Heart right ventricle (tissue), 16 donors: ENCODE measurements around the gene BTK. TPM values are rescaled to one million over a fixed set of nuclear protein-coding genes. Genes with fewer than 3 reads are reported as not detected.

Experiments
- ATAC-seq, 8 donors: fragments of 200-7000 bp; cut with Tn5 transposase; one replicate each; pipeline ENCODE4 v1.9.1; 2020; ENCODE audit warnings: mild to moderate bottlenecking in 8 of 8, moderate library complexity in 8 of 8, moderate number of reproducible peaks in 1 of 8
- DNase-seq, 2 donors: peaks; one replicate each; pipeline ENCODE4 v3.0.0-alpha.2; 2020
- H3K27ac ChIP-seq, 10 donors: fragments of 200-600 bp; sonication (generic) in 2 of 10; one replicate each; pipeline versions ENCODE4 v1.5.0 to v1.8.0; 2020 to 2022; ENCODE audit warnings: mild to moderate bottlenecking in 3 of 10
- H3K27me3 ChIP-seq, 7 donors: fragments of 200-600 bp; one replicate each; pipeline ENCODE4 v1.8.0; 2021 to 2022; ENCODE audit warnings: mild to moderate bottlenecking in 2 of 7
- H3K36me3 ChIP-seq, 9 donors: fragments of 200-600 bp; sonication (generic) in 1 of 9; one replicate each; pipeline versions ENCODE4 v1.5.0 to v1.8.0; 2020 to 2022; ENCODE audit warnings: mild to moderate bottlenecking in 2 of 9
- H3K4me1 ChIP-seq, 9 donors: fragments of 200-600 bp; sonication (generic) in 1 of 9; one replicate each; pipeline versions ENCODE4 v1.5.0 to v1.8.0; 2020 to 2022; ENCODE audit warnings: mild to moderate bottlenecking in 4 of 9
- H3K4me3 ChIP-seq, 10 donors: fragments of 200-600 bp; sonication (generic) in 2 of 10; one replicate each; pipeline versions ENCODE4 v1.5.0 to v1.8.0; 2020 to 2022; ENCODE audit warnings: mild to moderate bottlenecking in 7 of 10, moderate library complexity in 2 of 10
- H3K9me3 ChIP-seq, 11 donors: fragments of 200-600 bp in 10 of 11; sonication (generic) in 2 of 11; one replicate each; pipeline versions ENCODE4 v1.5.0 to v1.8.0; 2013 to 2022; ENCODE audit warnings: mild to moderate bottlenecking in 2 of 11, control low read depth in 1 of 11, moderate library complexity in 1 of 11
- WGBS, 2 donors: extraction: QIAGEN DNeasy Blood & Tissue Kit; methylation state at CpG; one replicate each; pipeline ENCODE4 v1.1.7; 2013; ENCODE audit warnings: inconsistent platforms in 1 of 2; 5-methylcytosine and 5-hydroxymethylcytosine counted together
- intact Hi-C, 10 donors: fragments of 100-400 bp; cut with DNase I; formaldehyde crosslinking; loops; one replicate each; pipeline versions ENCODE4 v1.11.1 to v1.14.2; 2022
- polyA plus RNA-seq, 2 donors: library from polyadenylated mRNA; stranded (reverse); fragments of 200-250 nt; gene quantifications; one replicate each; pipeline ENCODE4 v1.2.3, GENCODE V29; 2013
- total RNA-seq, 10 donors: library from RNA; stranded (reverse); fragmentation: NEBNext Ultra II Directional in 3 of 10; extraction: Animal tissue kit (Norgen Biotek cat#: 25700) in 3 of 10; gene quantifications; one replicate each; pipeline versions ENCODE4 v1.2.1 to v1.2.4, GENCODE V29; 2021 to 2023
- TF ChIP-seq, protein P1 (sequence below), 9 donors: fragments of 200-600 bp; sonication (generic) in 2 of 9; IDR thresholded peaks; one replicate each; pipeline versions ENCODE4 v1.5.0 to v1.8.0; 2021 to 2022; ENCODE audit warnings: antibody characterized with exemption in 9 of 9, mild to moderate bottlenecking in 5 of 9, moderate library complexity in 1 of 9
- donor health status: Arrhythmogenic right ventricular cardiomyopathy.
- donor health status: ischemic (EF 13 %, LVEDD 7.1; RV severe dilation, severe dysfunction).
- donor health status: healthy with polysubstance abuse.
- donor health status: DM: no; HTN: yes; CAD: no.
- donor health status: DM: no; HTN: no; CAD: no.
- donor health status: ischemic (EF 25% LVEDD 6.9; RV normal size, moderate dysfunction).
- donor health status: ischemic (EF 25% LVEDD 5.7; RV mildly dilated, moderate dysfunction).
- donor health status: healthy.
- donor health status: DM: yes; HTN: yes; CAD: no.
- donor health status: Ischemic cardiomyopathy.
- donor health status: ischemic (EF 35%, LVEDD 5.7; RV mildly dilated, moderate dysfunction).
- donor health status: nonischemic (EF 11% LVEDD 7.7; RV severe dilation, severe dysfunction).
- donor health status: DM: yes; HTN: yes; CAD: no.
- donor health status: PGD.
- donor health status: ischemic (EF 29% LVEDD 5.4; RV normal size, mild dysfunction).
- donor health status: nonischemic (EF 23%, LVEDD 6.1; RV moderate dilation, normal function).

The BTK gene
- total and polyA plus RNA-seq, 12 donors, result 0.47 to 7.0 (median 1.5) TPM

GRCh38 chrX:101398694-101399093 is 12.7 kb upstream of the BTK start:
- no peak overlapping the region for H3K4me3 ChIP-seq
- WGBS, 2 donors, result 95 to 96% methylated on average over 4 of the region's 4 CpGs
- H3K27me3 ChIP-seq, result peaks cover 0 to 13% (median 0%) of the 10 kb centered on the region in 7 donors
- H3K4me1 ChIP-seq, result no peaks in the 10 kb centered on the region
- peaks cover 0 to 79% (median 0%) of the 10 kb centered on the region in 9 donors for H3K36me3 ChIP-seq
- no peak overlapping the region for H3K27ac ChIP-seq
- intact Hi-C loops, result no loop called here
- no peaks in the 10 kb centered on the region for H3K9me3 ChIP-seq
- DNase-seq (no peak), ATAC-seq (no peak)
- TF ChIP-seq, protein P1, sequence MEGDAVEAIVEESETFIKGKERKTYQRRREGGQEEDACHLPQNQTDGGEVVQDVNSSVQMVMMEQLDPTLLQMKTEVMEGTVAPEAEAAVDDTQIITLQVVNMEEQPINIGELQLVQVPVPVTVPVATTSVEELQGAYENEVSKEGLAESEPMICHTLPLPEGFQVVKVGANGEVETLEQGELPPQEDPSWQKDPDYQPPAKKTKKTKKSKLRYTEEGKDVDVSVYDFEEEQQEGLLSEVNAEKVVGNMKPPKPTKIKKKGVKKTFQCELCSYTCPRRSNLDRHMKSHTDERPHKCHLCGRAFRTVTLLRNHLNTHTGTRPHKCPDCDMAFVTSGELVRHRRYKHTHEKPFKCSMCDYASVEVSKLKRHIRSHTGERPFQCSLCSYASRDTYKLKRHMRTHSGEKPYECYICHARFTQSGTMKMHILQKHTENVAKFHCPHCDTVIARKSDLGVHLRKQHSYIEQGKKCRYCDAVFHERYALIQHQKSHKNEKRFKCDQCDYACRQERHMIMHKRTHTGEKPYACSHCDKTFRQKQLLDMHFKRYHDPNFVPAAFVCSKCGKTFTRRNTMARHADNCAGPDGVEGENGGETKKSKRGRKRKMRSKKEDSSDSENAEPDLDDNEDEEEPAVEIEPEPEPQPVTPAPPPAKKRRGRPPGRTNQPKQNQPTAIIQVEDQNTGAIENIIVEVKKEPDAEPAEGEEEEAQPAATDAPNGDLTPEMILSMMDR (IDR thresholded peaks at IDR 0.05), result no peak

- no peak for DNase-seq
- peaks cover 0 to 4% (median 0%) of the 10 kb centered on the region in 9 donors for H3K4me1 ChIP-seq
- H3K27me3 ChIP-seq, result peaks cover 0 to 13% (median 0%) of the 10 kb centered on the region in 7 donors
- H3K36me3 ChIP-seq, result peaks cover 0 to 80% (median 0%) of the 10 kb centered on the region in 9 donors
- H3K9me3 ChIP-seq, result no peaks in the 10 kb centered on the region
- TF ChIP-seq, protein P1 (IDR thresholded peaks at IDR 0.05), result no peak
- ATAC-seq, result no peak
- intact Hi-C loops, result no loop called here
- H3K4me3 ChIP-seq, result no peak overlapping the region
- no peak overlapping the region for H3K27ac ChIP-seq
- 21 to 25% methylated on average over 4 of the region's 4 CpGs for WGBS, 2 donors
These were observed 11.8 kb upstream of the BTK start for GRCh38 chrX:101397779-101398178.

DNA sequence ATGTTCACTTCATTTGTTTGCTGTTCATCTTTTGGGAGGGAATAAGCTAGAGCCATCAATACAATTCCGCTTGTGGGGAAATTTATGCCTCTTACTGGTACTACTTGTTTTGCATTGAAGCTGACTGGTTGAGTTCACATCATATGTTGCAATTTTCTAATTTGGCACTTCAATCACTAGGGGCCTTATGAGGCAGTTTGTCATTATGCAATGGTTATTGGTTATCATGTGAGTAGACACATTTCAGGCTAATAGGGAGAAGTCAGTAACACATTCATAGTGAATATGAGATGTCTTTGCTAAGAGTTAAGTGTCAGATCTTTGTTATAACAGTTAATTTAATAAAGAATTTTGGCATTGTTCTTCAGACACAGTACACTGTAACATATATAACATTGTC is 9.8 kb upstream of the BTK start:
- intact Hi-C loops, result no loop called here
- H3K4me1 ChIP-seq, result peaks cover 0 to 17% (median 7%) of the 10 kb centered on the region in 9 donors
- peaks cover 0 to 70% (median 0%) of the 10 kb centered on the region in 9 donors for H3K36me3 ChIP-seq
- WGBS, 2 donors, result 91 to 100% methylated on average over 1 of the region's 1 CpG
- H3K27me3 ChIP-seq, result peaks cover 0 to 13% (median 0%) of the 10 kb centered on the region in 7 donors
- TF ChIP-seq, protein P1 (IDR thresholded peaks at IDR 0.05), result no peak
- no peak for DNase-seq
- no peak overlapping the region for H3K4me3 ChIP-seq
- ATAC-seq, result no peak
- H3K27ac ChIP-seq, result no peak overlapping the region
- H3K9me3 ChIP-seq, result no peaks in the 10 kb centered on the region

DNA sequence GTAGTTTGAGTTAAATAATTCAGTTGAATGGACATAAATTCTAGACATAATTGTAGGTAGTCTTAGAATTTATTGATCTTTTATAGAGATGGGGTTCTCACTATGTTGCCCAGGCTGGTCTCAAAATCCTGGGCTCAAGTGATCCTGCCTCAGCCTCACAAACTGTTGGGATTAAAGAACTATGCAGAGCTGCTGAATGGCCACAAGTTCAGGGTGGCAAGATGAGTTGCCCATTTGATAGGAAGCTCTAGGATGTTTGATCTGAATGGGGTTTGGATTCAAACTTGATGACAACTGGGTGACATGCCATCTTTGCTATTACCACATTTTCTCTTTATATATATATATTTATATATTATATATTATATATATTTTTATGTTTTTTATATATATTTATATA is 8.4 kb upstream of the BTK start:
- intact Hi-C loops, result no loop called here
- no peaks in the 10 kb centered on the region for H3K9me3 ChIP-seq
- H3K27ac ChIP-seq, result no peak overlapping the region
- TF ChIP-seq, protein P1 (IDR thresholded peaks at IDR 0.05), result no peak
- peaks cover 0 to 58% (median 0%) of the 10 kb centered on the region in 9 donors for H3K36me3 ChIP-seq
- no peak overlapping the region for H3K4me3 ChIP-seq
- peaks cover 0 to 17% (median 7%) of the 10 kb centered on the region in 9 donors for H3K4me1 ChIP-seq
- H3K27me3 ChIP-seq, result peaks cover 0 to 7% (median 0%) of the 10 kb centered on the region in 7 donors
- no peak for DNase-seq
- ATAC-seq, result no peak
